Mucosa of descending colon (tissue), 3 donors: Measurements from ENCODE around the gene PFN2. TPM values are rescaled to one million over a fixed set of nuclear protein-coding genes. Genes with fewer than 3 reads are reported as not detected.

Experiments
- ATAC-seq: fragments of 200-7000 bp; cut with Tn5 transposase; one replicate; pipeline ENCODE4 v1.9.1; 2020; ENCODE audit warnings: mild to moderate bottlenecking, moderate library complexity
- DNase-seq, 3 donors: peaks; one replicate each; pipeline ENCODE4 v3.0.0-alpha.2; 2020
- H3K36me3 ChIP-seq: fragments of 200-600 bp; one replicate; pipeline ENCODE4 v1.8.0; 2021; ENCODE audit warnings: low read depth, mild to moderate bottlenecking
- H3K4me1 ChIP-seq: fragments of 200-600 bp; one replicate; pipeline ENCODE4 v1.8.0; 2021; ENCODE audit warnings: low read depth, mild to moderate bottlenecking
- H3K4me3 ChIP-seq: fragments of 200-600 bp; one replicate; pipeline ENCODE4 v1.8.0; 2021; ENCODE audit warnings: mild to moderate bottlenecking
- H3K9me3 ChIP-seq: fragments of 200-600 bp; one replicate; pipeline ENCODE4 v1.8.0; 2021; ENCODE audit warnings: mild to moderate bottlenecking
- intact Hi-C, 2 donors: fragments of 100-400 bp; cut with DNase I in 1 of 2; cut with micrococcal nuclease in 1 of 2; formaldehyde crosslinking; loops; one replicate each; pipeline versions ENCODE4 v1.11.0 to v1.11.1; 2022; cut with DNase I, micrococcal nuclease
- total RNA-seq, 3 donors: library from RNA; stranded (reverse); fragmentation: NEBNext Ultra II Directional in 2 of 3; extraction: Animal tissue kit (Norgen Biotek cat#: 25700) in 2 of 3; gene quantifications; one replicate each; pipeline versions ENCODE4 v1.2.1 to v1.2.4, GENCODE V29; 2021 to 2023
- TF ChIP-seq, protein P1 (sequence below): fragments of 200-600 bp; IDR thresholded peaks from one replicate; pipeline ENCODE4 v1.8.0; 2022; ENCODE audit warnings: antibody characterized with exemption, mild to moderate bottlenecking
- donor health status: DM: no; HTN: no; CAD: no; lungs with moderate emphysema.
- donor health status: DM: no; HTN: no; CAD: no.
- donor health status: DM: no; HTN: yes; CAD: no.

The PFN2 gene
- total RNA-seq, 3 donors from 2014 or later = 35.5 to 49.9 (median 37.8) TPM

- no peak for ATAC-seq
- Histone ChIP-seq H3K36me3 (no peaks in the 10 kb centered on the region), H3K9me3 (no peaks in the 10 kb centered on the region), H3K4me3 (no peak overlapping the region), H3K4me1 (no peaks in the 10 kb centered on the region)
- no peak for DNase-seq
- intact Hi-C loops = no loop called here
- TF ChIP-seq, protein P1, sequence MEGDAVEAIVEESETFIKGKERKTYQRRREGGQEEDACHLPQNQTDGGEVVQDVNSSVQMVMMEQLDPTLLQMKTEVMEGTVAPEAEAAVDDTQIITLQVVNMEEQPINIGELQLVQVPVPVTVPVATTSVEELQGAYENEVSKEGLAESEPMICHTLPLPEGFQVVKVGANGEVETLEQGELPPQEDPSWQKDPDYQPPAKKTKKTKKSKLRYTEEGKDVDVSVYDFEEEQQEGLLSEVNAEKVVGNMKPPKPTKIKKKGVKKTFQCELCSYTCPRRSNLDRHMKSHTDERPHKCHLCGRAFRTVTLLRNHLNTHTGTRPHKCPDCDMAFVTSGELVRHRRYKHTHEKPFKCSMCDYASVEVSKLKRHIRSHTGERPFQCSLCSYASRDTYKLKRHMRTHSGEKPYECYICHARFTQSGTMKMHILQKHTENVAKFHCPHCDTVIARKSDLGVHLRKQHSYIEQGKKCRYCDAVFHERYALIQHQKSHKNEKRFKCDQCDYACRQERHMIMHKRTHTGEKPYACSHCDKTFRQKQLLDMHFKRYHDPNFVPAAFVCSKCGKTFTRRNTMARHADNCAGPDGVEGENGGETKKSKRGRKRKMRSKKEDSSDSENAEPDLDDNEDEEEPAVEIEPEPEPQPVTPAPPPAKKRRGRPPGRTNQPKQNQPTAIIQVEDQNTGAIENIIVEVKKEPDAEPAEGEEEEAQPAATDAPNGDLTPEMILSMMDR = no peak
These were observed 36.8 kb downstream of the PFN2 start for GRCh38 chr3:149933858-149934257.

- TF ChIP-seq, protein P1 = no peak
- H3K9me3 ChIP-seq = no peaks in the 10 kb centered on the region
- intact Hi-C loops = no loop called here
- H3K36me3 ChIP-seq = no peaks in the 10 kb centered on the region
- DNase-seq (no peak), ATAC-seq (no peak)
- no peak overlapping the region for H3K4me3 ChIP-seq
- no peaks in the 10 kb centered on the region for H3K4me1 ChIP-seq
These were observed 37.7 kb downstream of the PFN2 start for GRCh38 chr3:149933008-149933407.

DNA sequence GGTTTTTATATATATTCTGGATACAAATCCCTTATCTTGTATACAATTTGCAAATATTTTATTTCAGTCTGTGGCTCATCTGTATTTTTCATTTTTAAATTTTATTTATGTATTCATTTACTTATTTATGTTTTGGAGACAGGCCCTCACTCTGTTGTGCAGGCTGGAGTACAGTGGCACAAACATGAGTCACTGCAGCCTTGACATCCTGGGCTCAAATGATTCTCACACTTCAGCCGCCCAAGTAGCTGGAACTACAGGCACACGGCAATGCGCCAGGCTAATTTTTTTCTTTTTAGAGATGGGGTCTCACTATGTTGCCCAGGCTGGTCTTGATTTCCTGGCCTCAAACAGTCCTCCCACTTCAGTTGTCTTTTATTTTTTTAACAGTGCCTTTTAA is 50.6 kb downstream of the PFN2 start:
- no peak overlapping the region for H3K4me3 ChIP-seq
- DNase-seq = no peak
- intact Hi-C loops = no loop called here
- H3K9me3 ChIP-seq = no peaks in the 10 kb centered on the region
- no peaks in the 10 kb centered on the region for H3K4me1 ChIP-seq
- ATAC-seq = no peak
- TF ChIP-seq, protein P1 = no peak
- H3K36me3 ChIP-seq = no peaks in the 10 kb centered on the region

DNA sequence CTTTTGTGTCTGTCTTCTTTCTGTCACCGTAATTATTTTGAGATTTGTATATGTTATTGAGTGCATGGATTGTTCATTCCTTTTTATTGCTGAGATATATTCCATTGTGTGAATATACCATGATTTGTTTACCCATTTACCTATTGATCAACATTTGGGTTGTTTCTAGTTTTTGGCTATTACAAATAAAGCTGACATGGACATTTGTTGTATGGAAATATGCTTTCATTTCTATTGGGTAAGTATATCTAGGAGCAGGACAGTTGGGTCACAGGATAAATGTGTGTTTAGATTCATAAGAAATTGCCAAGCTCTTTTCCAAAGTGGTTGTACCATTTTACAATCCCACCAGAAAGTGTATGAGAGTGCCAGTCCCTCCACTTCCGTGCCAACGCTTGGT is 51.2 kb downstream of the PFN2 start:
- no peaks in the 10 kb centered on the region for H3K36me3 ChIP-seq
- TF ChIP-seq, protein P1 = no peak
- no peaks in the 10 kb centered on the region for H3K4me1 ChIP-seq
- intact Hi-C loops = no loop called here
- no peak for DNase-seq
- no peaks in the 10 kb centered on the region for H3K9me3 ChIP-seq
- ATAC-seq = no peak
- H3K4me3 ChIP-seq = no peak overlapping the region

- TF ChIP-seq, protein P1 = no peak
- intact Hi-C loops = no loop called here
- ATAC-seq (no peak), DNase-seq (no peak)
- Histone ChIP-seq H3K36me3 (no peaks in the 10 kb centered on the region), H3K4me1 (no peaks in the 10 kb centered on the region), H3K4me3 (no peak overlapping the region), H3K9me3 (no peaks in the 10 kb centered on the region)
These were observed 53.5 kb downstream of the PFN2 start for GRCh38 chr3:149917124-149917667.

Other genes starting within 250 kb of the PFN2 start
- 10 to 100 TPM; 19.7 to 26.9 (median 25.4) TPM for gene COMMD2, start 218.4 kb downstream of the PFN2 start, total RNA-seq
- gene ANKUB1, start 178.3 kb downstream of the PFN2 start, total RNA-seq = not detected
- gene RNF13, start 157.7 kb downstream of the PFN2 start, total RNA-seq = 10 to 100 TPM; 52.6 to 85.0 (median 64.9) TPM